NCI-H69 (cell line): ENCODE results near the gene CDH16.
"Not testable (repeated sequence)": the region's sequence is repeated elsewhere in the genome, so short reads cannot be mapped to it uniquely, and the experiment has no call there.

Source experiments
- DNase-seq: peaks from one replicate; lab custom pipeline; 2025; lab: John Stamatoyannopoulos, UW

Gene CDH16

GRCh38 chr16:66918803-66919568 is at the start of gene CDH16:
Gene CDH16 (minus strand): TSS chr16:66918885. CDS start chr16:66918065, 820 bp downstream.
- no peak for DNase-seq

- peak; percentile 43 for DNase-seq
Measured at GRCh38 chr16:66964049-66964448, 45.4 kb upstream of the CDH16 start.

- peak; percentile 45 for DNase-seq
Measured at GRCh38 chr16:66961914-66962313, 43.2 kb upstream of the CDH16 start.

- DNase-seq = peak; percentile 79
Measured at GRCh38 chr16:66961065-66961744, 42.5 kb upstream of the CDH16 start, which contains the start of gene CES3. Gene CES3 (plus strand): TSS chr16:66961266. CDS start chr16:66961308, 42 bp downstream.

- no peak for DNase-seq
Measured at GRCh38 chr16:66960270-66960669, 41.6 kb upstream of the CDH16 start.

GRCh38 chr16:66959704-66960161 is 41.0 kb upstream of the CDH16 start:
- DNase-seq = no peak

- DNase-seq = no peak
Measured at GRCh38 chr16:66958857-66959703, 40.4 kb upstream of the CDH16 start.

- DNase-seq = not testable (repeated sequence)
Measured at GRCh38 chr16:66956154-66956457, 37.4 kb upstream of the CDH16 start.

- DNase-seq = not testable (repeated sequence)
Measured at GRCh38 chr16:66955363-66956153, 36.9 kb upstream of the CDH16 start.

- DNase-seq = peak; percentile 77
Measured at GRCh38 chr16:66954097-66954659, 35.5 kb upstream of the CDH16 start.

GRCh38 chr16:66953462-66954096 is 34.9 kb upstream of the CDH16 start:
- DNase-seq = peak; percentile 36

- peak; percentile 79 for DNase-seq
Measured at GRCh38 chr16:66952430-66953110, 33.9 kb upstream of the CDH16 start.

- DNase-seq = peak; percentile 22
Measured at GRCh38 chr16:66950971-66951790, 32.5 kb upstream of the CDH16 start.

GRCh38 chr16:66950437-66950836 is 31.8 kb upstream of the CDH16 start:
- DNase-seq = no peak

- DNase-seq = no peak
Measured at GRCh38 chr16:66949472-66949871, 30.8 kb upstream of the CDH16 start.

GRCh38 chr16:66948837-66949225 is 30.1 kb upstream of the CDH16 start:
- peak; percentile 8 for DNase-seq

GRCh38 chr16:66948134-66948836 is 29.6 kb upstream of the CDH16 start:
- peak; percentile 28 for DNase-seq

- DNase-seq = peak; percentile 77
Measured at GRCh38 chr16:66947302-66948065, 28.8 kb upstream of the CDH16 start.
